HepG2 (cell line): ENCODE results near the gene KIF1B. TPM values are rescaled to one million over a fixed set of nuclear protein-coding genes. Genes with fewer than 3 reads are reported as not detected.

Experiments
- ATAC-seq: fragments of 200-7000 bp; cut with Tn5 transposase; 3 replicates; pipeline ENCODE4 v1.9.1; 2020; ENCODE audit warnings: mild to moderate bottlenecking, moderate library complexity
- BruUV-seq: library from RNA; stranded (reverse); fragments of 400-500 nt; replicated peaks from 2 replicates; lab custom pipeline; 2021; lab: Mats Ljungman, UMichigan
- CTCF ChIA-PET: fragments of 300-600 bp; formaldehyde crosslinking; extraction: SDS; loops from one replicate; lab custom pipeline; 2021; ENCODE audit warnings: low total read pairs, inconsistent platforms, low intra/inter-chr PET ratio; lab: Yijun Ruan, JAX
- POLR2A ChIA-PET: fragments of 350-600 bp; sonication (Branson Sonifier 250); formaldehyde crosslinking; loops from one replicate; lab custom pipeline; 2020; ENCODE audit warnings: antibody characterized with exemption, inconsistent platforms; lab: Yijun Ruan, JAX
- DNase-seq: peaks from one replicate; pipeline ENCODE4 v3.0.0-alpha.2; 2015; ENCODE audit warnings: low spot score
- FAIRE-seq: peaks from 3 replicates; lab custom pipeline; 2011; peaks lifted over from hg19 to GRCh38; lab: Jason Lieb, UNC
- H2AFZ ChIP-seq: one replicate; pipeline ENCODE4 v1.6.1; 2011; ENCODE audit warnings: low read length, inconsistent platforms
- H3K27ac ChIP-seq: fragments of 300-600 bp; 3 replicates; pipeline ENCODE4 v1.8.0; 2011; ENCODE audit warnings: mixed run types, mild to moderate bottlenecking, mixed read lengths, low read length, inconsistent platforms; ENCODE audit not compliant: insufficient read depth; ENCODE audit errors: extremely low read length
- H3K27me3 ChIP-seq, 2 experiments: fragments of 200-600 bp in 1 of 2; 2 replicates in 1 of 2; 3 replicates in 1 of 2; pipeline versions ENCODE4 v1.6.0 to v1.8.0; 2011; ENCODE audit warnings: low read length in 2 of 2, mild to moderate bottlenecking in 2 of 2, moderate library complexity in 2 of 2, inconsistent platforms in 1 of 2; ENCODE audit not compliant: insufficient read depth in 2 of 2, control insufficient read depth in 1 of 2
- H3K36me3 ChIP-seq, 2 experiments: fragments of 200-600 bp in 1 of 2; replicated peaks in 1 of 2; 2 replicates in 1 of 2; 3 replicates in 1 of 2; pipeline versions ENCODE4 v1.5.1 to v1.8.0; 2011; ENCODE audit warnings: low read length in 2 of 2, inconsistent platforms in 1 of 2; ENCODE audit not compliant: insufficient read depth in 2 of 2, control insufficient read depth in 1 of 2
- H3K4me1 ChIP-seq: 2 replicates; pipeline ENCODE4 v1.5.1; 2012; ENCODE audit warnings: low read length, inconsistent platforms; ENCODE audit not compliant: insufficient read depth
- H3K4me2 ChIP-seq: 2 replicates; pipeline ENCODE4 v1.6.0; 2011; ENCODE audit warnings: low read depth, low read length, inconsistent platforms
- H3K4me3 ChIP-seq, 3 experiments: fragments of 200-600 bp in 1 of 3; sonication (generic), shearing (Covaris generic) in 1 of 3; replicated peaks in 1 of 3; 2 replicates each; pipeline ENCODE4 v1.5.1; 2011 to 2016; ENCODE audit warnings: low read length in 3 of 3, inconsistent platforms in 2 of 3, low read depth in 2 of 3, mild to moderate bottlenecking in 2 of 3, control low read depth in 1 of 3, mixed read lengths in 1 of 3; ENCODE audit not compliant: insufficient read depth in 1 of 3
- H3K79me2 ChIP-seq: one replicate; pipeline ENCODE4 v1.6.1; 2011; ENCODE audit warnings: low read length, inconsistent platforms; ENCODE audit not compliant: insufficient read depth
- H3K9ac ChIP-seq: 2 replicates; pipeline ENCODE4 v1.6.0; 2011; ENCODE audit warnings: mild to moderate bottlenecking, low read depth, low read length, inconsistent platforms; ENCODE audit not compliant: insufficient read depth
- H3K9me3 ChIP-seq: 2 replicates; pipeline ENCODE4 v1.5.1; 2012; ENCODE audit warnings: mild to moderate bottlenecking, low read length
- H4K20me1 ChIP-seq: 2 replicates; pipeline ENCODE4 v1.6.0; 2011; ENCODE audit warnings: inconsistent platforms, mild to moderate bottlenecking, low read length, moderate library complexity; ENCODE audit not compliant: insufficient read depth
- ARNT ChIP-seq: fragments of 450-650 bp; IDR thresholded peaks from 2 replicates; pipeline ENCODE4 v1.6.1; 2017
- CHD2 ChIP-seq: IDR thresholded peaks from 2 replicates; pipeline ENCODE4 v1.6.1; 2011; ENCODE audit warnings: low read depth, low read length, improper control_type of control experiment
- HES4 ChIP-seq: sonication (generic); formaldehyde crosslinking; IDR thresholded peaks from 2 replicates; pipeline ENCODE4 v1.9.0; 2021; ENCODE audit warnings: mild to moderate bottlenecking, missing genetic modification reagents, borderline replicate concordance
- HNRNPK ChIP-seq: fragments of 200-400 bp; formaldehyde crosslinking; IDR thresholded peaks from 2 replicates; pipeline ENCODE4 v1.6.1; 2018; ENCODE audit warnings: low read length, low read depth, moderate library complexity, mild to moderate bottlenecking; ENCODE audit not compliant: poor library complexity, severe bottlenecking
- MAF1 ChIP-seq: sonication (generic); formaldehyde crosslinking; IDR thresholded peaks from 2 replicates; pipeline ENCODE4 v1.5.0; 2020; ENCODE audit warnings: missing genetic modification reagents, borderline replicate concordance
- PHF21A ChIP-seq: sonication (generic); formaldehyde crosslinking; IDR thresholded peaks from 2 replicates; pipeline ENCODE4 v1.5.0; 2020; ENCODE audit warnings: mild to moderate bottlenecking, missing genetic modification reagents
- PLRG1 ChIP-seq: fragments of 450-650 bp; conservative IDR thresholded peaks from 2 replicates; pipeline ENCODE4 v1.6.1; 2016
- RFX5 ChIP-seq: IDR thresholded peaks from 2 replicates; pipeline ENCODE4 v1.6.1; 2011; ENCODE audit warnings: low read depth, low read length, improper control_type of control experiment
- SIN3B ChIP-seq: fragments of 150-350 bp; IDR thresholded peaks from 2 replicates; pipeline ENCODE4 v1.6.1; 2014; ENCODE audit warnings: low read length
- THAP11 ChIP-seq: IDR thresholded peaks from 2 replicates; pipeline ENCODE4 v1.6.1; 2016; ENCODE audit warnings: missing biosample characterization, missing genetic modification reagents
- ZKSCAN1 ChIP-seq: fragments of 150-350 bp; IDR thresholded peaks from 2 replicates; pipeline ENCODE4 v1.6.1; 2014; ENCODE audit warnings: low read length
- ZNF329 ChIP-seq: sonication (generic); formaldehyde crosslinking; IDR thresholded peaks from 2 replicates; pipeline ENCODE4 v1.9.0; 2021; ENCODE audit warnings: low read depth, mild to moderate bottlenecking, missing genetic modification reagents
- ZNF546 ChIP-seq: sonication (generic); formaldehyde crosslinking; conservative IDR thresholded peaks from 2 replicates; pipeline ENCODE4 v1.8.1; 2023; ENCODE audit warnings: mild to moderate bottlenecking, missing genetic modification reagents
- WGBS: methylation state at CpG from one replicate; pipeline ENCODE4 v1.1.6; 2017; ENCODE audit warnings: low lambda C conversion rate; 5-methylcytosine and 5-hydroxymethylcytosine counted together
- in situ Hi-C: cut with HindIII; loops from 2 replicates; pipeline ENCODE4 v1.10.0; 2017; ENCODE audit warnings: low pct_unique_long_range_greater_than_20kb; ENCODE audit not compliant: extremely low pct_ligation_motif_present
- intact Hi-C: fragments of 100-400 bp; cut with micrococcal nuclease; formaldehyde crosslinking; loops from one replicate; pipeline ENCODE4 v1.10.0; 2022; ENCODE audit not compliant: unreplicated experiment
- polyA plus RNA-seq, 8 experiments: library from polyadenylated mRNA; depleted of rRNA in 3 of 8; stranded (reverse) in 7 of 8; unstranded in 1 of 8; fragments of >200 nt; fragmentation: Illumina TruSeq in 4 of 8; extraction: Trizol in 4 of 8; gene quantifications; 2 replicates each; pipeline versions ENCODE4 v1.2.1 to v1.2.3, GENCODE V29; 2011 to 2016; ENCODE audit warnings: low read depth in 4 of 8, missing spikeins in 1 of 8, mixed read lengths in 1 of 8; ENCODE audit not compliant: insufficient read depth in 1 of 8
- total RNA-seq, 5 experiments: library from RNA; depleted of rRNA; stranded (reverse); fragments of >200 nt; fragmentation: Illumina TruSeq; extraction: Trizol; gene quantifications; 2 replicates each; pipeline ENCODE4 v1.2.3, GENCODE V29; 2016; ENCODE audit warnings: low read depth in 1 of 5
- TF ChIP-seq, protein P1 (sequence below): sonication (generic); formaldehyde crosslinking; IDR thresholded peaks from 2 replicates; pipeline ENCODE4 v1.5.0; 2020; ENCODE audit warnings: missing genetic modification reagents

The KIF1B gene
- total and polyA plus RNA-seq, 2 of the 13 experiments (the other 11 are each of a cell fraction or from before 2014, with no cell fraction given) = 26.7 to 32.5 TPM

DNA sequence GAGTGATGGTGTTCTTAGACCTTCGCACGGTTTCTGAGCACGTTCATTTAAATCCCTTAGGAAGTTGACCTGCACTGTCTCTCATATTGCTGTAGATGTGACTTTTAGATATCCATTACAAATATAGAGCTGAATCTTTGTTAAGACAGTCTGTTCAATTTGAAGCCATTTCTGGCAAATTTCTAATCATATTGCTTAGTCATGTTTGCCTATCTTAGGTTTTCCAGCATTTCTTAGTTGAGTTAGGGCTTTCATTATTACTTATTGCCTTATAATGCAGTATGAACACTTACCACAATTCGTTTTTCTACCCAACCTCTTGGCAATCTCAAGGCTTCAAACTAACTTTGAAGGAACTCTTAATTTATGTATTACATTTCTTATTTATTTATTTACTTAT lies 110.0 kb downstream of the KIF1B start:
- no peaks in the 10 kb centered on the region for H3K4me1 ChIP-seq
- no peaks in the 10 kb centered on the region for H3K79me2 ChIP-seq
- no peak for TF ChIP-seq HNRNPK
- TF ChIP-seq, protein P1, sequence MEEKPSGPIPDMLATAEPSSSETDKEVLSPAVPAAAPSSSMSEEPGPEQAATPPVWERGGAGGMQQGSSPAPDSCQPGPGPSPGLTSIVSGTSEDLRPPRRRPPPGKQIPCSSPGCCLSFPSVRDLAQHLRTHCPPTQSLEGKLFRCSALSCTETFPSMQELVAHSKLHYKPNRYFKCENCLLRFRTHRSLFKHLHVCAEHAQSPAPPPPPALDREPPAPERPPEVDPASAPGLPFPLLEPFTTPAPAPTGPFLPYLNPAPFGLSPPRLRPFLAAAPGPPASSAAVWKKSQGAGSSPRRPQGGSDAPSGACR = no peak
- TF ChIP-seq RFX5 = no peak
- TF ChIP-seq MAF1 (CRISPR knock-in tag) = no peak
- no peak for TF ChIP-seq PLRG1
- TF ChIP-seq ZNF546 (CRISPR knock-in tag) = no peak
- TF ChIP-seq PHF21A (CRISPR knock-in tag) = no peak
- TF ChIP-seq SIN3B = no peak
- no peak for TF ChIP-seq ZKSCAN1
- TF ChIP-seq ARNT = no peak
- TF ChIP-seq HES4 (CRISPR knock-in tag) = no peak
- TF ChIP-seq CHD2 = no peak
- no peak for TF ChIP-seq THAP11 (CRISPR knock-in tag)
- no peak for TF ChIP-seq ZNF329 (CRISPR knock-in tag)
- H3K9me3 ChIP-seq = no peaks in the 10 kb centered on the region
- DNase-seq = no peak
- H2AFZ ChIP-seq = no peak overlapping the region
- ATAC-seq = no peak
- POLR2A ChIA-PET = no interaction called here
- FAIRE-seq = no peak
- in situ Hi-C loops = no loop called here
- H3K4me2 ChIP-seq = no peak overlapping the region
- no peaks in the 10 kb centered on the region for H3K27me3 ChIP-seq
- CTCF ChIA-PET = no interaction called here
- H3K4me3 ChIP-seq = no peak overlapping the region
- H3K36me3 ChIP-seq = peaks cover 8 to 38% of the 10 kb centered on the region in 2 experiments; a peak in 4 of 5 replicates
- BruUV-seq = no TSS peak
- no peak overlapping the region for H3K27ac ChIP-seq
- intact Hi-C loops = no loop called here
- WGBS = 92% methylated on average over 4 of the region's 4 CpGs
- no peak overlapping the region for H3K9ac ChIP-seq
- H4K20me1 ChIP-seq = no peaks in the 10 kb centered on the region
